ENCODE measurements around the gene PIGT. TPM values are rescaled to one million over a fixed set of nuclear protein-coding genes. Genes with fewer than 3 reads are reported as not detected.
"Not testable (repeated sequence)": the region's sequence is repeated elsewhere in the genome, so short reads cannot be mapped to it uniquely, and the experiment has no call there.

The PIGT gene
- total RNA-seq, 1 donor from 2014 or later: 81.0 TPM

GRCh38 chr20:45469336-45470261 is 53.7 kb downstream of the PIGT start, which contains the start of gene WFDC2:
Gene WFDC2 (plus strand): TSS chr20:45469753. CDS start chr20:45469782, 29 bp downstream.
- Histone ChIP-seq H3K36me3 (no peaks in the 10 kb centered on the region), H3K4me3 (peak within 1 kb of the TSS; percentile 53 to 63), H3K4me1 (peaks cover 18% of the 10 kb centered on the region), H3K27ac (peak within 1 kb of the TSS; percentile 30), H3K9me3 (no peaks in the 10 kb centered on the region), H3K27me3 (no peaks in the 10 kb centered on the region)
- peak in 1 of 2 donors; percentile 29 for DNase-seq (ENCODE audit: extremely low spot score in 2 of 2)
- no peak for TF ChIP-seq CTCF (IDR thresholded peaks at IDR 0.05)
- TF ChIP-seq POLR2A (IDR thresholded peaks at IDR 0.05): no peak
- no peak for TF ChIP-seq POLR2AphosphoS5 (IDR thresholded peaks at IDR 0.05; ENCODE audit: insufficient read depth in 1 of 2, low read depth in 1 of 2)
- intact Hi-C loops (cut with DNase I): no loop called here

GRCh38 chr20:45470262-45470931 is 54.5 kb downstream of the PIGT start:
- no peaks in the 10 kb centered on the region for H3K9me3 ChIP-seq
- intact Hi-C loops (cut with DNase I): no loop called here
- peak in 1 of 2 donors; percentile 80 for DNase-seq (ENCODE audit: extremely low spot score in 2 of 2)

GRCh38 chr20:45470937-45471336 is 55.0 kb downstream of the PIGT start:
- Histone ChIP-seq H3K27me3 (no peaks in the 10 kb centered on the region), H3K4me3 (peak overlapping the region; percentile 53 to 63), H3K9me3 (no peaks in the 10 kb centered on the region), H3K4me1 (peaks cover 18% of the 10 kb centered on the region), H3K36me3 (no peaks in the 10 kb centered on the region), H3K27ac (peak overlapping the region; percentile 30)
- no peak for DNase-seq (ENCODE audit: extremely low spot score in 2 of 2)
- intact Hi-C loops (cut with DNase I): no loop called here
- no peak for TF ChIP-seq POLR2A (IDR thresholded peaks at IDR 0.05)

More at GRCh38 chr20:45470262-45470931, 54.5 kb downstream of the PIGT start:
- Histone ChIP-seq H3K4me3 (peak overlapping the region; percentile 53 to 63), H3K27me3 (no peaks in the 10 kb centered on the region), H3K27ac (peak overlapping the region; percentile 30), H3K4me1 (peaks cover 18% of the 10 kb centered on the region), H3K36me3 (no peaks in the 10 kb centered on the region)
- TF ChIP-seq POLR2AphosphoS5 (IDR thresholded peaks at IDR 0.05; ENCODE audit: insufficient read depth in 1 of 2, low read depth in 1 of 2): peak in 1 of 2 donors; percentile 53
- TF ChIP-seq CTCF (IDR thresholded peaks at IDR 0.05): no peak

DNA sequence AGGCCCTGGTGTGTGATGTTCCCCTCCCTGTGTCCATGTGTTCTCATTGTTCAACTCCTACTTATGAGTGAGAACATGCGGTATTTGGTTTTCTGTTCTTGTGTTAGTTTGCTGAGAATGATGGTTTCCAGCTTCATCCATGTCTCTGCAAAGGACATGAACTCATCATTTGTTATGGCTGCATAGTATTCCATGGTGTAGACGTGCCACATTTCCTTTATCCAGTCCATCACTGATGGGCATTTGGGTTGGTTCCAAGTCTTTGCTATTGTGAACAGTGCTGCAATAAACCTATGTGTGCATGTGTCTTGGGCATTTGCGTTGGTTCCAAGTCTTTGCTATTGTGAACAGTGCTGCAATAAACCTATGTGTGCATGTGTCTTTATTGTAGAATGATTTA is 56.3 kb downstream of the PIGT start:
- H3K27me3 ChIP-seq; intact Hi-C loops (cut with DNase I); DNase-seq (ENCODE audit: extremely low spot score in 2 of 2); H3K4me3 ChIP-seq; H3K36me3 ChIP-seq; H3K9me3 ChIP-seq; H3K27ac ChIP-seq: not testable (repeated sequence)
- H3K4me1 ChIP-seq: peaks cover 18% of the 10 kb centered on the region

Small RNAs within 50 kb of the gene (microRNA-seq; reads per million reads assigned to microRNA genes)
- not detected for gene MIR6812 (ENCODE audit: borderline number of aligned reads, borderline replicate concordance)

Small RNAs within 50 kb of the gene (small RNA-seq; reads per million reads assigned to genes)
- gene MIR6812: not detected

Other genes starting within 250 kb of the PIGT start
- gene PI3, start 241.2 kb upstream of the PIGT start, total RNA-seq: 234 TPM
- gene SEMG1, start 209.1 kb upstream of the PIGT start, total RNA-seq: not detected
- gene SEMG2, start 194.8 kb upstream of the PIGT start, total RNA-seq: not detected
- gene SLPI, start 161.6 kb upstream of the PIGT start, total RNA-seq: 431 TPM
- not detected for gene RBPJL, start 109.3 kb upstream of the PIGT start, total RNA-seq
- not detected for gene MATN4, start 107.8 kb upstream of the PIGT start, total RNA-seq
- 62.6 TPM for gene SDC4, start 67.7 kb upstream of the PIGT start, total RNA-seq
- gene SYS1, start 53.0 kb upstream of the PIGT start, total RNA-seq: 44.9 TPM
- gene TP53TG5, start 37.8 kb upstream of the PIGT start, total RNA-seq: not detected
- 57.0 TPM for gene DBNDD2, start 7.9 kb upstream of the PIGT start, total RNA-seq
- gene WFDC2, start 53.6 kb downstream of the PIGT start, total RNA-seq: 2.2 TPM
- not detected for gene SPINT3, start 99.5 kb downstream of the PIGT start, total RNA-seq
- gene WFDC6, start 123.3 kb downstream of the PIGT start, total RNA-seq: not detected
- not detected for gene EPPIN, start 131.3 kb downstream of the PIGT start, total RNA-seq
- not detected for gene WFDC8, start 163.1 kb downstream of the PIGT start, total RNA-seq
- gene WFDC10A, start 213.6 kb downstream of the PIGT start, total RNA-seq: not detected
- gene WFDC9, start 215.1 kb downstream of the PIGT start, total RNA-seq: not detected

Measured in vagina (tissue), 2 donors.